Right lung (tissue), 10 donors: ENCODE results near the gene CTSO. TPM values are rescaled to one million over a fixed set of nuclear protein-coding genes. Genes with fewer than 3 reads are reported as not detected.
A peak's percentile ranks its signal among the peaks of the same experiment; 100 is the strongest.

Source experiments
- DNase-seq, 2 donors: peaks; one replicate each; pipeline ENCODE4 v3.0.0-alpha.2; 2013
- long read RNA-seq, 8 donors: transcript quantifications; one replicate each; lab custom pipeline, GENCODE V29; 2026
- polyA plus RNA-seq, 5 donors: library from polyadenylated mRNA; unstranded; fragments of 120-200 nt; gene quantifications; one replicate each; pipeline versions ENCODE4 v1.2.1 to v1.2.3, GENCODE V29; 2013; ENCODE audit warnings: inconsistent platforms in 1 of 5, low replicate concordance in 1 of 5; ENCODE audit not compliant: insufficient read length in 5 of 5, insufficient read depth in 1 of 5

The CTSO gene, protein sequence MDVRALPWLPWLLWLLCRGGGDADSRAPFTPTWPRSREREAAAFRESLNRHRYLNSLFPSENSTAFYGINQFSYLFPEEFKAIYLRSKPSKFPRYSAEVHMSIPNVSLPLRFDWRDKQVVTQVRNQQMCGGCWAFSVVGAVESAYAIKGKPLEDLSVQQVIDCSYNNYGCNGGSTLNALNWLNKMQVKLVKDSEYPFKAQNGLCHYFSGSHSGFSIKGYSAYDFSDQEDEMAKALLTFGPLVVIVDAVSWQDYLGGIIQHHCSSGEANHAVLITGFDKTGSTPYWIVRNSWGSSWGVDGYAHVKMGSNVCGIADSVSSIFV
- 10 to 100 TPM; 49.5 to 67.1 (median 65.0) TPM for polyA plus RNA-seq
- long read RNA-seq, donor 1, transcript CTSO-201 (8 exons, 2,954 nt) = major isoform, 27 of 47 reads
- long read RNA-seq, donor 1, partial matches to known transcripts = 20 of 47 reads
- long read RNA-seq, donor 1, other reads (novel, unspliced or antisense) = 0 of 47 reads
- long read RNA-seq, donor 2, transcript CTSO-201 (8 exons, 2,954 nt) = major isoform, 13 of 18 reads
- long read RNA-seq, donor 2, partial matches to known transcripts = 5 of 18 reads
- long read RNA-seq, donor 2, other reads (novel, unspliced or antisense) = 0 of 18 reads
- long read RNA-seq, donor 3, transcript CTSO-201 (8 exons, 2,954 nt) = major isoform, 13 of 19 reads
- long read RNA-seq, donor 3, partial matches to known transcripts = 6 of 19 reads
- long read RNA-seq, donor 3, other reads (novel, unspliced or antisense) = 0 of 19 reads
- long read RNA-seq, donor 4, transcript CTSO-201 (8 exons, 2,954 nt) = major isoform, 8 of 14 reads
- long read RNA-seq, donor 4, partial matches to known transcripts = 6 of 14 reads
- long read RNA-seq, donor 4, other reads (novel, unspliced or antisense) = 0 of 14 reads
- long read RNA-seq, donor 5, transcript CTSO-201 (8 exons, 2,954 nt) = major isoform, 17 of 39 reads
- long read RNA-seq, donor 5, partial matches to known transcripts = 22 of 39 reads
- long read RNA-seq, donor 5, other reads (novel, unspliced or antisense) = 0 of 39 reads
- long read RNA-seq, donor 6, transcript CTSO-201 (8 exons, 2,954 nt) = major isoform, 21 of 36 reads
- long read RNA-seq, donor 6, partial matches to known transcripts = 15 of 36 reads
- long read RNA-seq, donor 6, other reads (novel, unspliced or antisense) = 0 of 36 reads
- long read RNA-seq, donor 7, transcript CTSO-201 (8 exons, 2,954 nt) = major isoform, 19 of 31 reads
- long read RNA-seq, donor 7, partial matches to known transcripts = 12 of 31 reads
- long read RNA-seq, donor 7, other reads (novel, unspliced or antisense) = 0 of 31 reads
- long read RNA-seq, donor 8, transcript CTSO-201 (8 exons, 2,954 nt) = major isoform, 8 of 13 reads
- long read RNA-seq, donor 8, partial matches to known transcripts = 5 of 13 reads
- long read RNA-seq, donor 8, other reads (novel, unspliced or antisense) = 0 of 13 reads

DNA sequence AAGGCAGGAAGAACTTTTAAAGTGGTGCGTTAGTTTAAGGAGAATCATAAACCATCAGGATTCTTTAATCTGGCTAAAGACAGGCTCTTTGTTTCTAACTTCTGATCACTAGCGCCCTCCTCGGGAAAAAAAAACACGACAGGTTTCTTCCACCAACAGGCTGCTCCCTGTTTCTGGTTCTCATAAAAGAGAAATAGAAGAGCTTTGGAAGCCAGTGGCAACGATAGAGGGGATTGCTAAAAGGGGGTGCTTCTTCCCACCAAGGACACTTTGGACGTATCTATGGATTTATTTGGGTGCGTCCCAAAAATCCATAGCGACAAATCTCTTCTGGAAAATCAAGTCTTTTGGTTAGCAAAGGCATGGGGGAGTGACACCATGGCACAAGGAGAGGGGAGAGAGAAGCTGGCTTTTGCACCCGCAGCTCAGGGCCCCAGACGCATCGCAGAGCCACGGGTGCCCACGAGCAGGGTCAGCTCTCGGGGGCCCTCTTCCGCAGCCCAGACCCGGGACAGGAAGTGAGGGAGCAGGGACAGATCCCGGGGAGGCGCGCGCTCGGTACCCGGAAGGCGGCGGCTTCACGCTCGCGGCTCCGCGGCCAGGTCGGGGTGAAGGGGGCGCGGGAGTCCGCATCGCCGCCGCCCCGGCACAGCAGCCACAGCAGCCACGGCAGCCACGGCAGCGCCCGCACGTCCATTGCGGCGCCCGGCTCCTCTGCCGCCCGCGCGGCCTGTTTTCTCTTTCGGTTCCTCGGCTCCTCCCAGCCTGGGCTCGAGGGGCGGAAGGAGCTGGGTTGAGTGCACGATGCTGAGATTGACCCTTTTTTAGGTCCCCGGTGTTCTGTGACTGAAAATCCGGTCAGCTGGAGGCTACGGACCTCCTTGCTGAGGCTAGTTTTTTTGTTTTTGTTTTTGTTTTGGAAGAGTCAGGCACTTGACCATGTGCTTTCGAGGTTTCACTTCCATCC, at the start of gene CTSO:
Gene CTSO, minus strand, starts transcription at position 716 of the 967 bp plus-strand sequence. Its CDS starts 19 bp downstream, at position 697.
- DNase-seq = peak; percentile 84 to 86

DNA sequence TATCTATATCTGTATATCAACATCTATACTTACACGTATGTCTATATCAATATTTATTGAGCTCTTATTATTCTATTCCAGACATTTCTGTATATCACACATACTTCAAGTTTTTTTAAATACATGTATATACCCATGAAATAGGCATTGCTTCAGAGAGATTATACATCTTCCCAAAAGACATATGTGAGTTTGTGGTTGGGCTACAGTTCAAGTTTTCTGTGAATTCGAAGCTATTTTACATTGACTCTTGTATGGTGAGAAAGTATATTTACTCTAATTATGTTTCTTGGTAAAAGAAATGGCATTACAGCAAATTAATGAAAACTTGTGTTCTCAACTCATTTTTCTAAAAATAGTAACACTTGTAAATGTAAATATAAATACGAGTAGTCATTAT, 46.8 kb upstream of the CTSO start:
- no peak for DNase-seq

DNA sequence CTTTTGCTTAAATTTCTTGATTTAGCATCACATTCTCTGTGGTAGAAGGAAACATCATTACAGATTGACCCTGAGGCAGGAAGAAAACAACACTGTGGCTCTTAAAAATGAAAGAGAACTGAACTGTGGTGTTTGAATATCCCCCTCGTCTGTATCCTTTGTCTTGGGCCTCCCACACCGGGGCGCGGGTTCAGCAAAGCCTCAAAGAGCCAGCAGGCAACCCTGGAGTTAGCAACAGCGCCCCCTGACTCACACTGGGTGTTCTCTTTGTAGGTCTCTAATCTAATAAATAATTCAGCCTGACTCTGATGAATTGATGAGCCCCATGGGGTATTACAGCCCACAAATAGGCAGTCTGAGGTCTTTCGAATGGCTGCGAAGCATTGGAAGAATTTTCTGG, 46.1 kb upstream of the CTSO start:
- no peak for DNase-seq

DNA sequence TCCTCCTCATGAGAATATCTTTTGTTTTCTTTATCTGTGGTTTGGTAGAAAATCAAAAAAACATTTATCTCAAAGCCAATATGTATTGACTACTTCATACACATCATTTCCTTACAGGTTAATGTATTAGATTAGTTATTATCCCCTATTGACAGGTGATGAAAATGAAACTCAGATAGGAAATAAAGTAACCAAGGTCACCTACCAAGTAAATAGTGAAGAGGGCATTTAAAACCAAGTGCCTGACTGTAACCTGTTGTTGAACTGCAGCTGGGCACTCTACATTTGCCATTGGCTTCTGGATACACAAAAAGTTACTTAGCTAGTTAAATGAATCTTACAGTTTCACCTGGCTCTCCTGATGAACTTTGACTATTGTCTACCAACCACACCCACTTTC, 41.4 kb upstream of the CTSO start:
- DNase-seq = no peak

DNA sequence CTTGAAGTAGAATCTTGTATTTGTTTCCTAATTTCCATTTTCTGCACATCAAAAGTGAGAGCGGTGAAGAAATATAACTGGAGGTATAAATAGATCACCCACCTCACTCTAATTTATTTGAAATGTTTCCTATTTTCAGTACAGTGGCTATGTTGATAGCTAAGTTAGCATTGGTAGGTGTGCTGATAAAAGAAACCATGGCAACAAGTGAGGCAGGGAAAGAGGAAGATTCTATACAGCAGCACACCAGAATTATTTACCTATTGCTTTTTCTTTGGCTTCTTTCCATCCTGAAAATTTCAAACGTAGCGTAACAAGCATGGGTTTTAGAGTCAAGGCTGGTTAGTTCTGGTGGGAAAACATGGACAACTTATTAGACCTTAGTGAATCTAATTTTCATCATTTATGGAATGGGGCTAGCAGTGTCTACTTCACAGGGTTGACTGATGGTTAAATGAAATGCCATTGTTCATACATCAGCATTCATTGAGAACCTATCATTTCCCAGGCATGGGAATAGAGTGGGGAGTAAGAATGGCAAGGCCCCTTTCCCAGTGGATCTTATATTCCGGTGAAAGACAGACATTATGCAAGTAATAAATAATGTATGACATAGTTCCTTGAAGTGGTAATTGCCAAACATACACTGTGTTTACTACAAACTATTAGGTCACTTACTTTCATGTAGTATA, 30.6 kb upstream of the CTSO start:
- DNase-seq = no peak

DNA sequence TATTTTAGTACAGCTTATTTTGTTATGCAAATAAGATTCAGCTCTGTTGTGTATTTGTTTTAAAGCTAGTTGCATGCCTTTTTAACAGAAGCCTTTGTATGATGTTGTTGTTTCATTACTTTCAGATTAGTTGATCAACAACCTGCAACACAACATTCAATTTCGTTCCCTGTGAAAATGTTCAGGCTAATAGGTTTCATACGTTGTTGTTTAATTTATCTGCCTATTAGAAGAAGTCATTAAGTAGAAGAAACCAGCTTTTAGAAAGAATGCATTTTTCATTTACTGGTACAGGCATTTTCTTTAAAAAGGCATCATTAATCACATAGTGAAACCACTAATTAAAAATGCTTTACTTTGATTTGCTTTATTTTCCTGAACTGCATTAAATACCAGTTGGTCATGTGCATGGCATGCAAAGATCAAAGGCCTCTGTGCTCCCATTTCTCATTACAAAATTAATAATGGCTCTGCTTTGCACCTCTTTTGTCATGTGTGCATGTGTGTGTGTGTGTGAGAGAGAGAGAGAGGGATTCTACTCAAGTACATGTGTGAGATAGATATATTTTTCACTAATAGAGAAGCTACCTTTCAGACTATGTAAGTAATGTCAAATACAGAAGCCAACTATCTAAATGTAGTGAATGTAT, 29.2 kb upstream of the CTSO start:
- DNase-seq = no peak

DNA sequence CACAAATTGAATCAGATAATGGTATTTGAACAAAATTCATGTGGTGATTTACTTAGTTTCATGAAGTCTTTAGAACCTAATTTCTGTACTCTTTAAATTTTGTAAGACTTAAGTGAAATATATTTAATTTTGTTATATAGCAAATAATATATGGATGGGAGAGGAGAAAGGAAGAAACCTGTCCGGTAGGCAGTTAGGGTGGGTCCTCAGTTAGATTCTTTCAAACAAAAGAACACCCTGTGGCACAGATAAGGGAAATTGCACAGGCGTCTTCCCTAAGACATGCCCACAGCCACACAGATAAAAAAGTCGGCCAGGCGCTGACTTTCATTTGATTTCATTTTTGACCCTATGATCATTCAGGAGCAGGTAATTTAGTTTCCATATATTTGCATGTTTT, 25.1 kb upstream of the CTSO start:
- DNase-seq = no peak

DNA sequence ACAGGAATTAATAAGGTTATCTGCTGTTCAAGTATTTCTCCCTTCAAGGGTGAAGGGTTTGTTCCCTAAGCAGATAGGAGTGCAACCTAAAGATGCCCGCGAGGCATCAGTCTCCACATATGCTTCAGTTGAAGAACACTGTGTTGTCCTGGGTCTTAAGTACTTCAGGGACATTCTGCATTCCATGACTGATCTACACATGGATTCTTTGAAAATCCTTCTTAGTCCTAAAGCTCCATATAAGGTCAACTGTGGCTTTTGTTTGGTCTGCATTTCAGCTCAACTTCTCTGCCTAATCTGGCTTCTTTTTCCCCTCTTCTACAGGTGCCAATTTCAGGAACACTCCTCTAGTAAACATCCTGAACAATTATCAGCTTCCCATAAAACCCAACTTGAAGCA, 21.8 kb upstream of the CTSO start:
- DNase-seq = no peak

DNA sequence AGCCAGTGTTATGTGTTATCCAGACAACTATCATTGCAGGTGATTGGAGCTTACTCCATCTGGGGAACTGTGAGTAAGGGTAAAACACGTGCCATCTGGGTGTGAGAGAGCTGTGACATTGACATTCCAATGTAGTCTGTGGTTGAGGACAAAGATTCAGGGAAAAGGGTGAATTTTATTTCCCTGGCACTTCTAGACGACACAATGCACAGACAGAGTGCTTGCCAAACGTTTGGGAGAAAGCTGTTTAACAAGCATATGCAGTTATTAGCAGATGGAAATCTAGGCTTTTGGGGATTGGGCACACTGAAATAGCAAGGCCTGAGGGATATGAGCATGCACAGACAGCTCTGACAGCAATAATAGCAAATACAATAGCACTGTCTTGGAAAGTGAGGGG, 21.3 kb upstream of the CTSO start:
- DNase-seq = no peak

DNA sequence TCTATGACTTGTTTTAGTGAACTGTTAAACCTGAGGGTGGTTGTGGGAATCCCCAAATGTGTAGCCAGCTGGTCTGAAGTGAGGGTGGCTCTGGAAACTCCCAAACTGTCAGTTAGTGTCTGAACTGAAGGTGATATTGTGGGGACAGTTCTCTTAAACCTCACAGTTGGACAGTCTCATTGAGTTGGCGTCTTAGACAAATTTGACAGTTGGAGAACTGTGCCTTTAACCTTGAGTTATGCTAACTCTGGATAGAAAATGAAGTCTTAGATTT, 20.7 kb upstream of the CTSO start:
- DNase-seq = no peak

DNA sequence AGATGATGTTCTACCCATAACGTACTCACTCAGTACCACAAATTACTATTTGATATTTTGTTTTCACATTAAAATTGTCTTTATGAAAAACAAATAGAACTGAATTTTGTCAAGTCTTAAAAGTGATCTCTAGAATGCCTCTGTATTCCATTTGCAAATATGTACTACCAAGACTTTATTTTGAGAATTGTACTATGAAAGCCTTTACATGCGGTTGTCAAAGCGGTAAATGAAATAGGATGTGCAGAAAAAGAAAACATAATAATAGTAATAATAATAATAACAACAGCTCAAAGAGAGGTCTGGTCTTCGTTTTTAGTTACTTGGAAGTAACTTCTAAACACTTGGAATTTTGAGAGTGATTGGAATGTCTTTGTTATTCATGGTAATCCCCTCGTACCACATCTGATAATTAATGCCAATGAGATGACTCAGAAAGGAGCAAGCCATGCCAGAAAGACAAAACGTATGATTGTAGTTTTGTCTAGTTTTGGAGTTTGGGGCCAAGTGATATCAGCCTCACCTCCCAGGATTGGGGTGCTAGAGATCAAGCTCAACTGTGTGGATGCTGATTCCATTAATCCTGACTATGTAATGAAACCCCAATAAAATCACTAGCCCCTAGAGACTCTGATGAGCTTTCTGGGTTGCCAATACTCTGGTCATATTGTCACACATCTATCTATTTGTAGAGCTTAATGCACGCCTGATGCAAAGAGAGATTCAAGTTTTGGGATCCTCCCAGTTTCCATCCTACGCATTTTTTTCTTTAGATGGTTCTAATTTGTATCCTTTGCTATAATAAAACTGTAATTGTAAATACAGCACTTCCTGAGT, 20.2 kb upstream of the CTSO start:
- no peak for DNase-seq

DNA sequence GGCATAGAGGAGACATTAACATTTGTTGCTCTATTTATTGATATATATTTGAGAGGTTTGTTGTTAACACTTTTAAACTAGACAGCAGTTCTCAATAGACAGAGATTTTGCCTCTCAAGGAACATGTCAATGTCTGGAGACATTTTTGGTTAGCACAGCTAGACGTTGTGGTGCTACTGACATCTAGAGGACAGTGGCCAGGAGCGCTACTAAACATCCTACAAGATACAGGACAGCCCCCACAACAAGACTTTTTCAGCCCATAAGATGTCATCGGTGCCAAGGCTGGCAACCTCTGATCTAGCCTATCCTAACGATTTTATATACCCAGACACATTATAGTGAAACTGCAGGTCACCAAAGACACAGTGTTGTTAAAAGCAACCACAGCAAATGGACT, 18.4 kb upstream of the CTSO start:
- no peak for DNase-seq

DNA sequence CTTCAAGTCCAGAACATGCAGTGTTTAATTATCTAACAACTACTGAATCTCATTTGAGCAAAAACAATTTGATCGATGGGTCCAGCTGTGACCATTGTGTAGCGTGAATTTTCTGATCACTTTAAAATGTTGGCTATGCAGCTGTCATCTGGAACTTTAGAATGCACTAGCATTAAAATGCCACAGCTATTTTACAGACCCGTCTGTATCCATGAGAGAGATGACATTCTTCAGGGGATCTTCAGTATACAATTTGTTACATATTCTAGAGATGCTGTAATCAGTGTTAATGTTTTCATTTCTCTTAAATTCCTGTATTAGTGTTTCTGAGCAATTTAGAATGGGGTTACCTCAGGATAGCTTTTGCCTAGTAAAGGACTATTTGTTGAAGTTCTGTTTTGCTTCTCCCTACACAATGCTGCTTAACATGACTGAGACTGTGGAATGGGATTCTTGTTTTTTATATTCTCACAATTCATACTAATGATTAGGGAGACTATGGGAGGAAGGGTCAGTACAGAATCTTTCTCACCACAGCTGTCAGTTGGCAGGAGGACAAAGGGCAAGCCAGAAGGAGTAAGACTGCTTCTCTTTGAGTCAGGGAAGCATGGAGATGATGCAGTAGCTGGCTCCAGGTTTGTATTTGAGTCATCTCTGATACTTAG, 13.2 kb upstream of the CTSO start:
- DNase-seq = no peak

DNA sequence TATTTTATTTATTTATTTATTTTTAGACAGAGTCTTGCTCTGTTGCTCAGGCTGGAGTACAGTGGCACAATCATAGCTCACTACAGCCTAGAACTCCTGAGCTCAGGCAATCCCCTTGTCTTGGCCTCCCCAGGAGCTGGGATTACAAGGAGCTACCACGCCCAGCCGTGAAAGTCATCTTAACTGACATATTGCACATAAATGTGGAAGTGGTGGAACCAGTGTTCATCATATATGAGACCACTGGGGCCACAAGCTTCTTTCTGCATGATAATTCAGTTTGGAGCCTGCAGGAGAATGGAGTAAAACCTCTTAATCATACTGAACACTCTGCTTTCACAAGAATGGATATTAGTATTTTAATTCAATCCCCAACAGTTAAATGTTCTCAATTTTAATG, 12.5 kb upstream of the CTSO start:
- no peak for DNase-seq

DNA sequence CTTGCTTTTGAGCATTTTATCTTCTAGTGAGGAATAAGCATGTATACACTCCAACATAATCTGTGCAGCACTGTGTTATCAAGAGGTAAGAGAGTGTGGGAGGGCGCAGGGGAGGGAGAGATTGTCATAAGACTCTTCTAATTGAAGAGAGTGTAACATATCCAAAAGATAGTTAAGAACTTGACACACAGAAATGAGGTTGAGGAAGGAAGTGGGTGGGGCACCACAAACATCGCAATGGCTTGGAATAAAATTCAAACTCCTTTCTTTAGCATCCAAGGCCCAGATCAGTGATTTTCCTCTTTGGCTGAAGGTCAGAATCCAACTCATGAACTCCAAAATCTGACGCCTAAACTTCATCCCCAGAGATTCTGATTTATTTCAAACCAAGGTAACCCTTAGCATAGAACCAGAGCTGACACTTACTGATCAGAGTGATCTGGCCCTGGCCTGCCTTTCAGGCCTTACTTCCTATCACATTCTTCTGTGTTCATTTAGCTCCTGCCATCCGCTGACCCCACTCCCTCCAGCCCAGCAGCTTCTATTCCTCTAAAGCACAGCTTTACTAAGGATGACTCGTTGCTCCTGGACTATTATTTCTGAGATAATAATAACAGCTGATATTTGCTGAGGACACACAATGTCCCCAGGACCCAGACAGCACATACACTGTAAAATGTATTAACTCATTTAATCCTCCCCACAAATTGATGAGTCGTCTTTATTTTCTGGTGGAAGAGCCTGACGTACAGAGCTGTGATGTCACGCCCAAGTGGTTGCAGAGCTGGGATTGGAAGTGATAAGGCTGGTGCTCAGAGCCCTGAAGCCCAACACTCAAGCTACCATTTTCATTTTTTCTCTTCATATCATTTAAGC, 10.6 kb upstream of the CTSO start:
- no peak for DNase-seq

DNA sequence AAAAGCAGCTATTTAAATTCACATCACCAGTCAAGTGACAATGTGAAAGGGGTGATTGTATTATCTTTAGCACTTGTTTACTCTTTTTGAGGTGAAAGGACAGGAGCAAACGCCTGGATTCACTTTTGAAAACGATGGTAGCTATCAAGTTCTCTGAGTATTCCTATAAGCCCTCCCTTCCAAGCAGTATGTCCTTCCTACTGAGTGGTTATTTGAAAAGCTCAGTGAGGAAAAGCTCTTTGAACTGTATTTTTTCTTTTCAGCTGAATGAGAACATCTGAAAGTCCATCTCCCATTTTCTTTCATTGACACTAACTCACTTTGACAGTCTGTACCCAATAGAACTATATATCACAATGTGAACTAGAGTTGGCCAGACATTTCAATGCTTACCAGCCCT, 9.1 kb upstream of the CTSO start:
- DNase-seq = no peak

DNA sequence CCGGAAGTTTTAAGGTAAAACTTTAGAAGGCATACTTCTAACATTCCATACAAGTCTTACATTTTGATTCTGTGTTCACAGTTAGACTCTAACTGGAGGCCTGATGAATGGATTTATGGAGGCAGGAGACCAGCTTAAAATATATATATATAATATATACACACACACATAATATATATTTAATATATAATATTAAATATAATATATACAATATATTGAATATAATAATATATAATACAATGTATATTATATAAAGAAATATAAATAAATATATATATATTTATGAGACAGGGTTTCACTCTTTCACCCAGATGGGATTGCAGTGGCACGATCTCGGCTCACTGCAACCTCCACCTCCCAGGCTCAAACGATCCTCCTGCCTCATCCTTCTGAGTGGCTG, 7.9 kb upstream of the CTSO start:
- no peak for DNase-seq
